ENCODE data around the gene APOBR.

DNA sequence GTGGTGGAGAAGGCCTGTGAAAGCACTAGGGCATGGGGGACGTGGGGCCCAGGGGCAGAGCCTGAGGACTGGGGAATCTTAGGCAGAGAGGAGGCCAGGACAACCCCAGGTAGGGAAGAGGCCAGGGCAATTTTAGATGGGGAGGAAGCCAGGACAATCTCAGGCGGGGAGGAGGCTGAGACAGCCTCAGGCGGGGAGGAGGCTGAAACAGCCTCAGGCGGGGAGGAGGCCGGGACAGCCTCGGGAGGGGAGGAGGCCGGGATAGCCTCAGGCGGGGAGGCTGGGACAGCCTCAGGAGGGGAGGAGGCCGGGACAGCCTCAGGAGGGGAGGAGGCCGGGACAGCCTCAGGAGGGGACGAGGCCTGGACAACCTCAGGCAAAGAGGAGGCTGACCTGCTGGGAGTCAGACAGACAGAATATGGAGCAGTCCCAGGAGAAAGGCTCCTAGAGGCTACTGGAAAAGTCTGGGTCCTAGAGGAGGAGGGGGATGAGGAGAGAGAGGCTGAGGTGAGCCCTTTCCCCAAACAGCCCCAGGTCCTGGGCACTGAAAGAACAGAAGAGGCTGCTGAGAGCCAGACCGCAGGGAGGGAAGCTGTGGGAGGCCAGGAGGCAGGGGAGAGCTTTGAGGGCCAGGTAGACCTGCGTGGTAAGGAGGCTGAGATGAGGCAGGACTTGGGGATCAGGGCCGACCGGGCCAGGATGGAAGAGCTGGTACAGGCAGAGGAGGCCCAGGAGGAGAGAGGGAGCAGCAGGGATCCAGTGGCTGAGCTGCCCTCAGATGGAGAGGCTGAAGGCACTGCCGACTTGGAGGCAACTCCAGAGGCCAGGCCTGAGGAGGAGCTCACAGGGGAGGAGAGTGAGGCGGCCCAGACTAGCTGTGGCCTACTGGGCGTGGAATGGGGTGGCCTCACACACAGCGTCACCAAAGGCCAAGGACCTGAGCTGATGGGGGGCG, 1.6 kb downstream of the APOBR start:
- TF ChIP-seq, protein P1, sequence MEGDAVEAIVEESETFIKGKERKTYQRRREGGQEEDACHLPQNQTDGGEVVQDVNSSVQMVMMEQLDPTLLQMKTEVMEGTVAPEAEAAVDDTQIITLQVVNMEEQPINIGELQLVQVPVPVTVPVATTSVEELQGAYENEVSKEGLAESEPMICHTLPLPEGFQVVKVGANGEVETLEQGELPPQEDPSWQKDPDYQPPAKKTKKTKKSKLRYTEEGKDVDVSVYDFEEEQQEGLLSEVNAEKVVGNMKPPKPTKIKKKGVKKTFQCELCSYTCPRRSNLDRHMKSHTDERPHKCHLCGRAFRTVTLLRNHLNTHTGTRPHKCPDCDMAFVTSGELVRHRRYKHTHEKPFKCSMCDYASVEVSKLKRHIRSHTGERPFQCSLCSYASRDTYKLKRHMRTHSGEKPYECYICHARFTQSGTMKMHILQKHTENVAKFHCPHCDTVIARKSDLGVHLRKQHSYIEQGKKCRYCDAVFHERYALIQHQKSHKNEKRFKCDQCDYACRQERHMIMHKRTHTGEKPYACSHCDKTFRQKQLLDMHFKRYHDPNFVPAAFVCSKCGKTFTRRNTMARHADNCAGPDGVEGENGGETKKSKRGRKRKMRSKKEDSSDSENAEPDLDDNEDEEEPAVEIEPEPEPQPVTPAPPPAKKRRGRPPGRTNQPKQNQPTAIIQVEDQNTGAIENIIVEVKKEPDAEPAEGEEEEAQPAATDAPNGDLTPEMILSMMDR (IDR thresholded peaks at IDR 0.05; ENCODE audit: poor library complexity) = no peak
- no peak for TF ChIP-seq EZH2phosphoT487 (IDR thresholded peaks at IDR 0.05; ENCODE audit: low read depth, severe bottlenecking, unreplicated experiment)
- TF ChIP-seq EZH2 (IDR thresholded peaks at IDR 0.05; ENCODE audit: borderline replicate concordance) = no peak
